Nephron (organoid): ENCODE data around the gene ANO1.

Experiments
- H3K27ac Mint-ChIP-seq, 3 experiments: 2 replicates each; pipeline ENCODE4 v1.8.0; 2020; ENCODE audit warnings: mixed read lengths in 3 of 3, mild to moderate bottlenecking in 2 of 3, moderate library complexity in 1 of 3
- H3K27me3 Mint-ChIP-seq: 2 replicates; pipeline ENCODE4 v1.8.0; 2021; ENCODE audit warnings: low read depth, mild to moderate bottlenecking, moderate library complexity, mixed read lengths
- H3K36me3 Mint-ChIP-seq: 2 replicates; pipeline ENCODE4 v1.8.0; 2020; ENCODE audit warnings: low read depth, mixed read lengths
- H3K4me1 Mint-ChIP-seq: 2 replicates; pipeline ENCODE4 v1.8.0; 2020; ENCODE audit warnings: mixed read lengths
- H3K4me3 Mint-ChIP-seq, 3 experiments: 2 replicates each; pipeline ENCODE4 v1.8.0; 2020; ENCODE audit warnings: mild to moderate bottlenecking in 3 of 3, mixed read lengths in 3 of 3, moderate library complexity in 2 of 3
- H3K9me3 Mint-ChIP-seq: 2 replicates; pipeline ENCODE4 v1.8.0; 2020; ENCODE audit warnings: mixed read lengths
- CTCF ChIP-seq, 3 experiments: fragments of 200-600 bp; sonication (generic); IDR thresholded peaks; one replicate each; pipeline ENCODE4 v1.5.0; 2021; ENCODE audit warnings: antibody characterized with exemption in 3 of 3; ENCODE audit not compliant: unreplicated experiment in 3 of 3

ANO1 gene

GRCh38 chr11:70220136-70220535, 142.0 kb downstream of the ANO1 start:
- H3K4me3 Mint-ChIP-seq = no peak overlapping the region
- H3K4me1 Mint-ChIP-seq = no peaks in the 10 kb centered on the region
- no peak for TF ChIP-seq CTCF (IDR thresholded peaks at IDR 0.05; ENCODE audit: unreplicated experiment in 3 of 3)
- no peaks in the 10 kb centered on the region for H3K36me3 Mint-ChIP-seq
- no peak overlapping the region for H3K27ac Mint-ChIP-seq
- no peaks in the 10 kb centered on the region for H3K27me3 Mint-ChIP-seq
- H3K9me3 Mint-ChIP-seq = peaks cover 6% of the 10 kb centered on the region

GRCh38 chr11:70220920-70221319, 142.8 kb downstream of the ANO1 start:
- H3K27me3 Mint-ChIP-seq = no peaks in the 10 kb centered on the region
- no peak for TF ChIP-seq CTCF (IDR thresholded peaks at IDR 0.05; ENCODE audit: unreplicated experiment in 3 of 3)
- H3K36me3 Mint-ChIP-seq = no peaks in the 10 kb centered on the region
- H3K9me3 Mint-ChIP-seq = peaks cover 6% of the 10 kb centered on the region
- no peak overlapping the region for H3K27ac Mint-ChIP-seq
- H3K4me1 Mint-ChIP-seq = no peaks in the 10 kb centered on the region
- no peak overlapping the region for H3K4me3 Mint-ChIP-seq

- Mint-ChIP-seq H3K27me3 (peaks cover 4% of the 10 kb centered on the region), H3K4me1 (no peaks in the 10 kb centered on the region), H3K36me3 (no peaks in the 10 kb centered on the region), H3K4me3 (no peak overlapping the region), H3K9me3 (peaks cover 2% of the 10 kb centered on the region), H3K27ac (no peak overlapping the region)
- no peak for TF ChIP-seq CTCF (IDR thresholded peaks at IDR 0.05; ENCODE audit: unreplicated experiment in 3 of 3)
Measured at GRCh38 chr11:70225681-70226177, 147.6 kb downstream of the ANO1 start.

- Mint-ChIP-seq H3K27ac (no peak overlapping the region), H3K4me1 (no peaks in the 10 kb centered on the region), H3K27me3 (peaks cover 4% of the 10 kb centered on the region), H3K36me3 (no peaks in the 10 kb centered on the region), H3K4me3 (no peak overlapping the region), H3K9me3 (no peaks in the 10 kb centered on the region)
- TF ChIP-seq CTCF (IDR thresholded peaks at IDR 0.05; ENCODE audit: unreplicated experiment in 3 of 3) = no peak
Measured at GRCh38 chr11:70226183-70226582, 148.1 kb downstream of the ANO1 start.

GRCh38 chr11:70226967-70227366, 148.8 kb downstream of the ANO1 start:
- H3K9me3 Mint-ChIP-seq = no peaks in the 10 kb centered on the region
- no peak overlapping the region for H3K4me3 Mint-ChIP-seq
- no peaks in the 10 kb centered on the region for H3K4me1 Mint-ChIP-seq
- peaks cover 4% of the 10 kb centered on the region for H3K27me3 Mint-ChIP-seq
- H3K27ac Mint-ChIP-seq = no peak overlapping the region
- TF ChIP-seq CTCF (IDR thresholded peaks at IDR 0.05; ENCODE audit: unreplicated experiment in 3 of 3) = no peak
- no peaks in the 10 kb centered on the region for H3K36me3 Mint-ChIP-seq

- Mint-ChIP-seq H3K27me3 (peaks cover 4% of the 10 kb centered on the region), H3K4me1 (no peaks in the 10 kb centered on the region), H3K36me3 (no peaks in the 10 kb centered on the region), H3K4me3 (no peak overlapping the region), H3K27ac (no peak overlapping the region), H3K9me3 (no peaks in the 10 kb centered on the region)
- TF ChIP-seq CTCF (IDR thresholded peaks at IDR 0.05; ENCODE audit: unreplicated experiment in 3 of 3) = no peak
Measured at GRCh38 chr11:70229737-70230136, 151.6 kb downstream of the ANO1 start.
